NT2/D1 (cell line): Measurements from ENCODE around the gene KRT81.
A peak's percentile ranks its signal among the peaks of the same experiment; 100 is the strongest.

Experiments used
- DNase-seq: peaks from one replicate; pipeline ENCODE4 v3.0.0-alpha.2; 2011; ENCODE audit warnings: low read depth, low spot score
- H3K27me3 ChIP-seq: 2 replicates; pipeline ENCODE4 v1.6.0; 2011; ENCODE audit warnings: mild to moderate bottlenecking; ENCODE audit not compliant: insufficient read length, insufficient read depth
- H3K36me3 ChIP-seq: 2 replicates; pipeline ENCODE4 v1.6.1; 2011; ENCODE audit warnings: mild to moderate bottlenecking, low read length, mixed read lengths; ENCODE audit not compliant: insufficient read depth, insufficient read length
- H3K4me1 ChIP-seq: 2 replicates; pipeline ENCODE4 v1.5.1; 2011; ENCODE audit not compliant: insufficient read depth, insufficient read length
- H3K4me3 ChIP-seq: 2 replicates; pipeline ENCODE4 v1.5.1; 2011; ENCODE audit warnings: low read depth; ENCODE audit not compliant: insufficient read length
- H3K9ac ChIP-seq: 2 replicates; pipeline ENCODE4 v1.6.0; 2011; ENCODE audit warnings: low read depth; ENCODE audit not compliant: insufficient read length
- H3K9me3 ChIP-seq: 2 replicates; pipeline ENCODE4 v1.5.1; 2011; ENCODE audit warnings: mild to moderate bottlenecking, low read length; ENCODE audit not compliant: insufficient read depth
- SUZ12 ChIP-seq: IDR thresholded peaks from 2 replicates; pipeline ENCODE4 v1.6.1; 2011; ENCODE audit not compliant: insufficient read length, insufficient read depth; ENCODE audit errors: extremely low read depth
- YY1 ChIP-seq: IDR thresholded peaks from 2 replicates; pipeline ENCODE4 v1.6.1; 2011; ENCODE audit not compliant: insufficient read length, insufficient read depth
- ZNF274 ChIP-seq: IDR thresholded peaks from 2 replicates; pipeline ENCODE4 v1.6.1; 2011; ENCODE audit warnings: mild to moderate bottlenecking, low read depth, low read length

Gene KRT81

DNA sequence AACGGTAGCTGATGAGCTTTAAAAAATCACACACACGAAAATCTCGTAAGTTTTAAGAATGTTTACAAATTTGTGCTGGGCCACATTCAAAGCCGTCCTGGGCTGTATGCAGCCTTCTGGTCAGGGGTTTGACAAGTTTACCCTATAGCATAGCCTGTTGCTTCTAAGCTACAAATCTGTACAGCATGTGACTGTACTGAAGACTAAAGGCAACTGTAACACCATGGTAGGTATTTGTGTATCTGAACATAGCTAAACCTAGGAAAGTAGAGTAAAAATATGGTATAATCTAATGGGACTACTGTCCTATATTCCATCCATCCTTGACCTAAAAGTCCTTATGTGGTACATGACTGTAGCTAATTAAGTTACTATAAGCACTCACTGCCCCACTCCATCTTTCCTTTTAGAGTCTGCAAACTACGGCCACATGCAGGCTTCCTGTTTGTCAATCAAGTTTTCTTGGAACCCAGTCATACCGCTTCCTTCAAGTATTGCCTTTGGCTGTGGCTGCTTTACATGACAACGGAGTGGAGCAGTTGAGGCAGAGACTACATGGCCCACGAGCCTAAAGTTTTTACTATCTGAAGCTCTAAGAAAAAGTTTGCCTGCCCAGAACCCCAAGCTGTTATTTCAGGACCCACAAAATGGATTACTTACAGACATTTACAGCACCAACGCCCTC lies 39.8 kb downstream of the KRT81 start:
- H3K4me3 ChIP-seq, result no peak overlapping the region
- H3K9me3 ChIP-seq, result no peaks in the 10 kb centered on the region
- H3K36me3 ChIP-seq, result no peaks in the 10 kb centered on the region
- H3K9ac ChIP-seq, result no peak overlapping the region
- DNase-seq, result no peak
- peaks cover 25% of the 10 kb centered on the region for H3K4me1 ChIP-seq
- TF ChIP-seq ZNF274 (no peak), SUZ12 (no peak), YY1 (no peak)
- no peaks in the 10 kb centered on the region for H3K27me3 ChIP-seq

DNA sequence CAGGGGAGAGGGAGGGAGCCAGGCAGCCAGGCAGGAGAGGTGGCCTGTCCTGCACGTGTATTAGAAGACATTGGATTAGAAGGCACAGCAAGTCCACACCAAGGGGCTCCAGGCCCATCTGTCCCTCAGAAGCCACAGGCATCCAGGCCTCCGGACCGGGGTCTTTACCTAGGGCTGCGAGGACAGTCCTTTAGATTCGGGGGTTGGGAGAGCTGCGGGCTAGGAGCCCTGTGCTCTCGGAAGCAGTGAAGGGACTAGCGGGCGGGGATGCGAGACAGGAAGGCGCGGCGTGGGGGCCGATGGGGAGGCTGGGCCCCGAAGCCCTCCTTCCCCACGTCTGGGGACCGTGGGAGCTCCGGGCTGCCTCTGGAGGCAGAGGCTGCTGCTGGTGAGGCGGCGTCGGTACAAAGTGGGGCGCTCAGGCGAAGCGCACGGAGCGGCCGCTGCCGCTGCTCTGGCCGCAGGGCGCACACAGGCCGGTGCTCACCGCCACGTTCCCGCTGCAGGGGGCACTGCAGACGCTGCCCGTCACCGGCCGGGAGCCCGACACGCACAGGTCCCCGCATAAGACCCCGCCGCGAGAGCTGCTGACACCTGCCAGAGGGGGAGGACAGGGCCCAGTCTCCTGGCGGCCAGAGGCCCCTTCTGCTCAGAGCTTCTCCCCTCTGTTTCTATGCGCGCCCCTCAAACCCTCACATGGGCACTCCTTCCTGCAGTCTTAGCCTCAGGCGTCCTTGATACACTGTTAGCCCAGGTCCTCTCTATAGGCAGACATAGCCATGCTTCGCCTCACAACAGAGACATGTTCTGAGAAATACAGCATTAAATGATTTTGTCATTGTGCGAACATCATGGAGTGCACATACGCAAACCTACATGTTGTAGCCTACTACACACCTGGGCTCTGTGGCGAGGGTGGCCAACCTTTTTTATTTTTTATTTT lies 41.0 kb downstream of the KRT81 start:
- Histone ChIP-seq H3K9ac (peak overlapping the region; percentile 13), H3K36me3 (peaks cover 4% of the 10 kb centered on the region), H3K4me3 (no peak overlapping the region), H3K4me1 (peaks cover 30% of the 10 kb centered on the region), H3K9me3 (no peaks in the 10 kb centered on the region), H3K27me3 (no peaks in the 10 kb centered on the region)
- TF ChIP-seq SUZ12, result no peak
- no peak for TF ChIP-seq ZNF274
- no peak for TF ChIP-seq YY1
- no peak for DNase-seq

DNA sequence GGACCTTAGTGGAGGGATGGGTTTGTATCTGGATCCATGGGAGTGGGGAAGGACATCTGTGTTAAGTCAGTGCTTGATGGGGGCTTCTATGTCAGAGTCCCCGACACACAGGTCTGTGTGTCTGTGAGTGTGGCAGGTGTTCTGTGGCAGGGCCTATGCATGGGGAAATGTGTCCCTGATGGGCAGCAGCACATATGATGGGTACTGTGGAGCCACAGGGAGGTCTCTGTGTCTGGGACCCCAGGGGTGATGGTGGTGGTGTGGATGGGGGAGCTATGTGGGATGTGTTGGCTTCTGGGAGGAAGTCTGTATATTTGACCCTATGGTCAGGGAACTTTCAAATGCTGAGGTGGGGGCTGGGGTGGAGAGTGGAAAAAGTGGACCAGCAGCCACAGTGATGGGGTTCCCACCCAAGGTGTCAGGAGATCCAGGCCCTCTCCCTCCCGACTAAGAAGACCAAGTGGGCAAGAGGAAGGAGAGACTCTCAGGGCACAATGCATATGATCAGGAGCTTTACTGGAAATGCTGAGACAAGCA lies 41.8 kb downstream of the KRT81 start:
- H3K9me3 ChIP-seq, result no peaks in the 10 kb centered on the region
- H3K27me3 ChIP-seq, result no peaks in the 10 kb centered on the region
- no peak overlapping the region for H3K9ac ChIP-seq
- H3K4me1 ChIP-seq, result peaks cover 30% of the 10 kb centered on the region
- TF ChIP-seq YY1 (no peak), SUZ12 (no peak), ZNF274 (no peak)
- no peak overlapping the region for H3K4me3 ChIP-seq
- peaks cover 9% of the 10 kb centered on the region for H3K36me3 ChIP-seq
- no peak for DNase-seq

DNA sequence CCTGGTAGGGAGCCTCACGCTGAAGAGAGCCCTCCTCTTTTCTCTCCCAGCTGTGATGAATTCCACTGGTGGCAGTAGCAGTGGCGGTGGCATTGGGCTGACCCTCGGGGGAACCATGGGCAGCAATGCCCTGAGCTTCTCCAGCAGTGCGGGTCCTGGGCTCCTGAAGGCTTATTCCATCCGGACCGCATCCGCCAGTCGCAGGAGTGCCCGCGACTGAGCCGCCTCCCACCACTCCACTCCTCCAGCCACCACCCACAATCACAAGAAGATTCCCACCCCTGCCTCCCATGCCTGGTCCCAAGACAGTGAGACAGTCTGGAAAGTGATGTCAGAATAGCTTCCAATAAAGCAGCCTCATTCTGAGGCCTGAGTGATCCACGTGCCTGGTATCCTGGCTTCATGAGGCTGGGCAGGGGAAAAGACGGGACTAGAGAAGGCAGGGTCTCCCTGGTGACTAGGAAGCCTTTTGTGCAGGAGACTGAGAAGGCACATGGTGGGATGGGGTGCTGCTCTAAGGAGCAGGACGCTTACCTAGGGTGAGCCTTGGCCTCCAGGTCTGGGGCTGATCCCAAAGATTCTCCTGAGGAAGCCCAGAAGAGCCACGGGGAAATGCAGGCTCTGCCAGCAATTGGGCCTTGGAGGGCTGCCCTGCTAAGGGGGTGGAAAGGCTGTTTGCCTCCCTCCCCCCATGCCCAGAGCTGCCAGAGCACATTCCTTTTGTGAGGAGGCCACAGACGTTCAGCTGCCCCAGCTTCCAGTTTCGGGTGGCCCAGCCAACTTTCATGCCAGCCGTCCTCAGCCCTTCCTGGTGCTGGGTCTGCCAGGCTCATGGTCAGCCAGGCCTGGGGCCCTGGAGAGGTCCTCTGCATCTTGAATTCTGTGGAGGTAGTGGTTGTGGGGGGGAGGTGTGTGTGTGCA lies 42.5 kb downstream of the KRT81 start:
- H3K9ac ChIP-seq, result no peak overlapping the region
- H3K9me3 ChIP-seq, result no peaks in the 10 kb centered on the region
- DNase-seq, result no peak
- peaks cover 12% of the 10 kb centered on the region for H3K36me3 ChIP-seq
- H3K4me1 ChIP-seq, result peaks cover 37% of the 10 kb centered on the region
- TF ChIP-seq ZNF274, result no peak
- no peaks in the 10 kb centered on the region for H3K27me3 ChIP-seq
- no peak overlapping the region for H3K4me3 ChIP-seq

DNA sequence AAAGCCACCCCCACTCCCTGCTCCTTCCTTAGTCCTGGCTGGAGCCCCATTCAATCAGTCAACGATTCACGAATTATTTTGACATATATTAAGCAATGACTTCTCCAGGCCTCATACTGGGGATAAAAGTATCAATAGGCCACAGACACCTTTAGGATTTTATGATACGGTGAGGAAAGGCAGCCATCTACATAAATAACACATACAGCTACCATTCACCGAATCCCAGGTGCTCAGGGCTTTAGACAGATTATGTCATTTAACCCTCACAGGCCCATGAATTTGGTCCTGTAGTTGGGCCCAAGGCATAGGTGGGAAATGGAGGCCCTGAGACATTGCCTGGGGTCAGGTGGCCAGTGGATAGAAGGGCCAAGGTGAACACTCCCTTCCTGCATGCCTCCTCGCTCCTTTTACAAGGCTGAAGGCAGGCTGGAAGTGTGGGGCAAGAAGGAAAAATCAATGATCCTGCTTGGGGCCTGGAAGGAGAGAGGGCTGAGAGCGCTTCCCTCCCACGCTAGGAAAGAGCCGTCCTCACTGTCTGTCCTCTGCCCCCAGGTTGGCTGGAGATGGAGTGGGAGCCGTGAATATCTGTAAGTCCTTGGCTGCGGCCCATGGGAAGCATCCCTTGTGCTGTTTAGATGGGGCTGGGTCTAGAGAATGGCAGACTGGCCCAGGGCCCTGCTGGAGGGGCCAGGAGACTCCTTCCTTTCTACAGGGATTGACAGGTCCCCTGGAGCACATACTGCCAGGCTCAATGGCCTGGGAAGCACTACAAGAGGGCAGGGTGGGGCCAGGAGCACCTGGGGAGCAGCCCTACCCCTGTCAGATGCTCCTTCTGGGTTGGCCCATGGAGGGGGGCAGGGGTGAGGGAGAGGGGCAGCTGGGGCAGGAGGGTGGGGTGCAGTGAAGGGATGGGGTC lies 43.5 kb downstream of the KRT81 start:
- H3K9me3 ChIP-seq, result no peaks in the 10 kb centered on the region
- peaks cover 45% of the 10 kb centered on the region for H3K4me1 ChIP-seq
- no peak for DNase-seq
- TF ChIP-seq ZNF274, result no peak
- no peak for TF ChIP-seq YY1
- no peak for TF ChIP-seq SUZ12
- H3K4me3 ChIP-seq, result no peak overlapping the region
- H3K36me3 ChIP-seq, result peaks cover 20% of the 10 kb centered on the region
- H3K27me3 ChIP-seq, result no peaks in the 10 kb centered on the region
- peak overlapping the region; percentile 43 for H3K9ac ChIP-seq
